Endothelial cell of umbilical vein (primary cell): ENCODE measurements around the gene EIF3D.
A peak's percentile ranks its signal among the peaks of the same experiment; 100 is the strongest.

Source experiments
- EZH2 ChIP-seq: IDR thresholded peaks from 2 replicates; pipeline ENCODE4 v1.6.1; 2012; ENCODE audit warnings: borderline replicate concordance, low read depth, mild to moderate bottlenecking, moderate library complexity, low read length, inconsistent platforms; ENCODE audit not compliant: severe bottlenecking
- FOS ChIP-seq: IDR thresholded peaks from 2 replicates; pipeline ENCODE4 v1.6.1; 2011; ENCODE audit warnings: mild to moderate bottlenecking, low read length, moderate library complexity, borderline replicate concordance; ENCODE audit not compliant: insufficient read depth
- JUN ChIP-seq: IDR thresholded peaks from 2 replicates; pipeline ENCODE4 v1.6.1; 2011; ENCODE audit warnings: borderline replicate concordance, low read depth; ENCODE audit not compliant: insufficient read length, insufficient read depth
- MAX ChIP-seq: IDR thresholded peaks from 2 replicates; pipeline ENCODE4 v1.6.1; 2011; ENCODE audit not compliant: insufficient read depth, insufficient read length
- POLR2AphosphoS5 ChIP-seq: IDR thresholded peaks from 2 replicates; pipeline ENCODE4 v1.6.1; 2012; ENCODE audit warnings: low read depth, mild to moderate bottlenecking, control low read depth, low read length, moderate library complexity; ENCODE audit not compliant: insufficient read depth
- TF ChIP-seq, protein P1 (sequence below), 2 donors: IDR thresholded peaks; 1 replicate in 1 of 2; 2 replicates in 1 of 2; pipeline ENCODE4 v1.5.1; 2011; ENCODE audit warnings: low read length in 2 of 2, mild to moderate bottlenecking in 2 of 2, moderate library complexity in 2 of 2, control low read depth in 1 of 2, inconsistent platforms in 1 of 2, low read depth in 1 of 2; ENCODE audit not compliant: insufficient read depth in 1 of 2; ENCODE audit errors: extremely low read depth in 1 of 2

- TF ChIP-seq MAX = no peak
- no peak for TF ChIP-seq JUN
- TF ChIP-seq, protein P1, sequence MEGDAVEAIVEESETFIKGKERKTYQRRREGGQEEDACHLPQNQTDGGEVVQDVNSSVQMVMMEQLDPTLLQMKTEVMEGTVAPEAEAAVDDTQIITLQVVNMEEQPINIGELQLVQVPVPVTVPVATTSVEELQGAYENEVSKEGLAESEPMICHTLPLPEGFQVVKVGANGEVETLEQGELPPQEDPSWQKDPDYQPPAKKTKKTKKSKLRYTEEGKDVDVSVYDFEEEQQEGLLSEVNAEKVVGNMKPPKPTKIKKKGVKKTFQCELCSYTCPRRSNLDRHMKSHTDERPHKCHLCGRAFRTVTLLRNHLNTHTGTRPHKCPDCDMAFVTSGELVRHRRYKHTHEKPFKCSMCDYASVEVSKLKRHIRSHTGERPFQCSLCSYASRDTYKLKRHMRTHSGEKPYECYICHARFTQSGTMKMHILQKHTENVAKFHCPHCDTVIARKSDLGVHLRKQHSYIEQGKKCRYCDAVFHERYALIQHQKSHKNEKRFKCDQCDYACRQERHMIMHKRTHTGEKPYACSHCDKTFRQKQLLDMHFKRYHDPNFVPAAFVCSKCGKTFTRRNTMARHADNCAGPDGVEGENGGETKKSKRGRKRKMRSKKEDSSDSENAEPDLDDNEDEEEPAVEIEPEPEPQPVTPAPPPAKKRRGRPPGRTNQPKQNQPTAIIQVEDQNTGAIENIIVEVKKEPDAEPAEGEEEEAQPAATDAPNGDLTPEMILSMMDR (IDR thresholded peaks at IDR 0.05; ENCODE audit: extremely low read depth in 1 of 2, insufficient read depth in 1 of 2, low read depth in 1 of 2, low read length in 2 of 2) = no peak
- no peak for TF ChIP-seq EZH2
- TF ChIP-seq POLR2AphosphoS5 = no peak
- peak; percentile 16 for TF ChIP-seq FOS
Measured at GRCh38 chr22:36467042-36467810, 61.7 kb downstream of the EIF3D start.
